ENCODE measurements around the gene PPP3CA.
A peak's percentile ranks its signal among the peaks of the same experiment; 100 is the strongest.

Gene PPP3CA

GRCh38 chr4:101348995-101349800 is 1.9 kb upstream of the PPP3CA start:
- Histone ChIP-seq H3K27ac (no peak overlapping the region; the same call in 1 of the 2 replicates), H3K4me1 (peaks cover 33% of the 10 kb centered on the region), H3K9me3 (no peaks in the 10 kb centered on the region), H3K4me2 (peak overlapping the region; percentile 98), H4K20me1 (peaks cover 15% of the 10 kb centered on the region), H3K9ac (peak overlapping the region; percentile 86; the same call in 1 of the 2 replicates), H3K36me3 (no peaks in the 10 kb centered on the region), H3K27me3 (no peaks in the 10 kb centered on the region), H3K4me3 (peak overlapping the region; percentile 87)
- TF ChIP-seq Cebpa-rat (IDR thresholded peaks at IDR 0.05): no peak

- Histone ChIP-seq H3K27ac (peak overlapping the region; percentile 81), H3K36me3 (no peaks in the 10 kb centered on the region), H3K9me3 (no peaks in the 10 kb centered on the region), H3K4me1 (peaks cover 39% of the 10 kb centered on the region), H4K20me1 (peaks cover 23% of the 10 kb centered on the region), H3K4me2 (peak overlapping the region; percentile 98), H3K4me3 (peak overlapping the region; percentile 87), H3K9ac (peak overlapping the region; percentile 86), H3K27me3 (no peaks in the 10 kb centered on the region)
- TF ChIP-seq Cebpa-rat (IDR thresholded peaks at IDR 0.05): no peak
Observed at GRCh38 chr4:101348367-101348827, 1.1 kb upstream of the PPP3CA start.

- peak overlapping the region; percentile 88 for H3K9ac ChIP-seq
- H3K4me1 ChIP-seq: peaks cover 39% of the 10 kb centered on the region
- H3K27ac ChIP-seq: peak overlapping the region; percentile 81
- no peaks in the 10 kb centered on the region for H3K36me3 ChIP-seq
- no peak for TF ChIP-seq Cebpa-rat (IDR thresholded peaks at IDR 0.05)
- H3K27me3 ChIP-seq: no peaks in the 10 kb centered on the region
- peaks cover 30% of the 10 kb centered on the region for H4K20me1 ChIP-seq
- peak overlapping the region; percentile 98 for H3K4me2 ChIP-seq
- H3K9me3 ChIP-seq: no peaks in the 10 kb centered on the region
- peak overlapping the region; percentile 87 for H3K4me3 ChIP-seq
Observed at GRCh38 chr4:101347557-101348366, 436 bp upstream of the PPP3CA start.

GRCh38 chr4:101346351-101347266 is 717 bp downstream of the PPP3CA start:
- Histone ChIP-seq H3K27ac (peak overlapping the region; percentile 86), H3K4me2 (peak overlapping the region; percentile 58), H3K4me3 (peak overlapping the region; percentile 87), H3K4me1 (peaks cover 39% of the 10 kb centered on the region), H3K9ac (peak overlapping the region; percentile 88), H3K27me3 (no peaks in the 10 kb centered on the region), H4K20me1 (peaks cover 39% of the 10 kb centered on the region), H3K9me3 (no peaks in the 10 kb centered on the region), H3K36me3 (no peaks in the 10 kb centered on the region)
- no peak for TF ChIP-seq Cebpa-rat (IDR thresholded peaks at IDR 0.05)

GRCh38 chr4:101345596-101346350 is 1.6 kb downstream of the PPP3CA start:
- peak overlapping the region; percentile 67; the same call in 1 of the 2 replicates for H3K27ac ChIP-seq
- H3K9ac ChIP-seq: peak overlapping the region; percentile 75
- no peaks in the 10 kb centered on the region for H3K27me3 ChIP-seq
- H3K4me1 ChIP-seq: peaks cover 39% of the 10 kb centered on the region
- peak overlapping the region; percentile 95 for H3K4me2 ChIP-seq
- TF ChIP-seq Cebpa-rat (IDR thresholded peaks at IDR 0.05): no peak
- no peaks in the 10 kb centered on the region for H3K9me3 ChIP-seq
- peaks cover 5% of the 10 kb centered on the region for H3K36me3 ChIP-seq
- H4K20me1 ChIP-seq: peaks cover 46% of the 10 kb centered on the region
- H3K4me3 ChIP-seq: peak overlapping the region; percentile 87

- Histone ChIP-seq H3K4me1 (peaks cover 39% of the 10 kb centered on the region), H3K9me3 (no peaks in the 10 kb centered on the region), H3K36me3 (peaks cover 5% of the 10 kb centered on the region), H3K9ac (peak overlapping the region; percentile 75), H3K4me3 (peak overlapping the region; percentile 87), H4K20me1 (peaks cover 51% of the 10 kb centered on the region), H3K27ac (peak overlapping the region; percentile 67; the same call in 1 of the 2 replicates), H3K27me3 (no peaks in the 10 kb centered on the region), H3K4me2 (peak overlapping the region; percentile 95)
- no peak for TF ChIP-seq Cebpa-rat (IDR thresholded peaks at IDR 0.05)
Observed at GRCh38 chr4:101345271-101345595, 2.1 kb downstream of the PPP3CA start.

- no peak overlapping the region for H3K4me3 ChIP-seq
- H3K27me3 ChIP-seq: no peaks in the 10 kb centered on the region
- no peak overlapping the region for H3K4me2 ChIP-seq
- H3K9ac ChIP-seq: no peak overlapping the region
- peaks cover 17% of the 10 kb centered on the region for H3K4me1 ChIP-seq
- H3K27ac ChIP-seq: no peak overlapping the region
- TF ChIP-seq Cebpa-rat (IDR thresholded peaks at IDR 0.05): no peak
- H3K36me3 ChIP-seq: peaks cover 14% of the 10 kb centered on the region
- H4K20me1 ChIP-seq: peaks cover 90% of the 10 kb centered on the region
- no peaks in the 10 kb centered on the region for H3K9me3 ChIP-seq
Observed at GRCh38 chr4:101339332-101339731, 8.0 kb downstream of the PPP3CA start.

- Histone ChIP-seq H3K36me3 (peaks cover 14% of the 10 kb centered on the region), H3K27ac (no peak overlapping the region), H3K27me3 (no peaks in the 10 kb centered on the region), H3K4me2 (no peak overlapping the region), H4K20me1 (peaks cover 90% of the 10 kb centered on the region), H3K4me1 (peaks cover 9% of the 10 kb centered on the region; the same call in 1 of the 2 replicates), H3K9ac (no peak overlapping the region), H3K9me3 (no peaks in the 10 kb centered on the region), H3K4me3 (no peak overlapping the region)
- no peak for TF ChIP-seq Cebpa-rat (IDR thresholded peaks at IDR 0.05)
Observed at GRCh38 chr4:101337688-101338087, 9.6 kb downstream of the PPP3CA start.

All from BLaER1 (cell line).